HG03571 (cell line): Measurements from ENCODE around the gene CENPV.

Experiments used
- ATAC-seq: cut with Tn5 transposase; IDR thresholded peaks from one replicate; pipeline ENCODE4 v1.9.1; 2021; ENCODE audit not compliant: unreplicated experiment

Gene CENPV

DNA sequence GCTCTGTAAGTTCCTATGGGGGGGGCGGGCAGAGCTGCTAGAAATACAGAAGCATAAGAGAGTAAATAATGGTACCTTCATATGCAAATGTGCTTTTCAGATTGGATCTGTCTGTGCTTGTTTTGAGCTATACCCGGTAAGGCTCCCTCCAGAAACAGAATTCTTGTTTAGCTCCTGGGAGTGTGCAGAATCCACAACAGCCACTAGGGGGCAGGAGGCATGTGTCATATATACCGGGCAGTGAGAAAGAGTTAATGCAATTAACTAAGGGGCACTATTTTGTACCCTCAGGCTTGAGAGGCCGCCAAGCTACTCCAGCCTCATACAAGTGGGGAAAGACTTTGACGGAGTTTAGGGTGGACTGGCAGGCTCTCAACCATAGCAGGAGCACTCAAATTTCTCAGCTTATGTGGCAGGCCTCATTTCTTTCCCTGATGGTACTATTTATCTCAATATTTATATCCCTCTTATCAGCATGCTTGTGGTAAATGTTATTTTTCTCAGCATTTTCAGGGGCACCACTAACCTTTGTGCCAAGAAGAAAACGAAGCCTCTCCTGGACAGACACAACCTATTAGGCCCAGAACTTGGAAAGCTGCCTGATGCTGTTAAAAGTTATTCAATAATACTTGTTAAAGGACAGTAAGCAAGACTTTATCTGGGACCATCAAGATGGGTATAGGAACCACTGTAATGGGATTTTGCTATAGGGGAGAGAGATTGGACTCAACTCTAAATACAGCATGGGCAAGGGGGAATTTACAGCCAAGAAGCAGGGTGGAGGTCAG is 10.7 kb upstream of the CENPV start:
- peak; percentile 78 for ATAC-seq

DNA sequence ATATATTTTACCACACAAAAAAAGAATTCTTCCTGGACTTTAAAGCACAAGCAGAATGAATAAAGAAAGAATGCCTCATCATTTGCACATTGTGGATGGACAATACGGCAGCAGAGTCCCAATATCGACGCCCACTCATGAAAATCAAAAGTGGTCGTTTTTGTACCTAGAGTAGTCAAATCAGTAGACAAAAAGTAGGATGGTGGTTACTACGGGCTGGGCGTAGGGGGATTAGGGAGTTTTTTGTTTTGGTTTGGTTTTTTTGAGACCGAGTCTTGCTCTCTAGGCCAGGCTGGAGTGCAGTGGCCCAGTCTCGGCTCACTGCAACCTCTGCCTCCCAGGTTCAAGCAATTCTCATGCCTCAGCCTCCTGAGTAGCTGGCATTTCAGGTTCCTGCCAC is 8.6 kb upstream of the CENPV start:
- no peak for ATAC-seq

- no peak for ATAC-seq
Observed at GRCh38 chr17:16358394-16358793, 5.1 kb upstream of the CENPV start.

GRCh38 chr17:16354585-16354984 is 1.3 kb upstream of the CENPV start:
- ATAC-seq = no peak

GRCh38 chr17:16352667-16353316 is 477 bp downstream of the CENPV start:
- ATAC-seq = peak; percentile 37

- no peak for ATAC-seq
Observed at GRCh38 chr17:16352303-16352666, 984 bp downstream of the CENPV start.

DNA sequence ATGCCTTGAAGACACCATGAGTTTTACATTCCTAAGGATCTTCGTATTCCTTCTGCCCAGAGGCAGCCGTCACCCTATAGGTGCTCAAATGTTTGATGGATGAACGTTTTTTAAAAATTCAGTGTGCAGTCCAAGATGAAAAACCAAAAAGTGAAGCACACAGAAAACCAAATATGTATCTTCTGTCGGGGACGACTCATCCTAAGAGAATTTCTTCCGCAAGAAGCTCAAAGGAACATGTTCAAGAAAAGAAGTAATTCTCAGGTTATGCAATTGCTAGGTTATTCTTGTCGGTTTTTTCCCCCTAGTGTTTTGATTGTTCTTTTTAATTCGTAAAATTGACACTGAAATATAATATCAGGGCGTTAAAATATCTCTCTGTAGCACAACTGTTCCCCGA is 1.4 kb downstream of the CENPV start:
- no peak for ATAC-seq

GRCh38 chr17:16349431-16349830 is 3.8 kb downstream of the CENPV start:
- no peak for ATAC-seq

GRCh38 chr17:16348586-16348985 is 4.7 kb downstream of the CENPV start:
- no peak for ATAC-seq

DNA sequence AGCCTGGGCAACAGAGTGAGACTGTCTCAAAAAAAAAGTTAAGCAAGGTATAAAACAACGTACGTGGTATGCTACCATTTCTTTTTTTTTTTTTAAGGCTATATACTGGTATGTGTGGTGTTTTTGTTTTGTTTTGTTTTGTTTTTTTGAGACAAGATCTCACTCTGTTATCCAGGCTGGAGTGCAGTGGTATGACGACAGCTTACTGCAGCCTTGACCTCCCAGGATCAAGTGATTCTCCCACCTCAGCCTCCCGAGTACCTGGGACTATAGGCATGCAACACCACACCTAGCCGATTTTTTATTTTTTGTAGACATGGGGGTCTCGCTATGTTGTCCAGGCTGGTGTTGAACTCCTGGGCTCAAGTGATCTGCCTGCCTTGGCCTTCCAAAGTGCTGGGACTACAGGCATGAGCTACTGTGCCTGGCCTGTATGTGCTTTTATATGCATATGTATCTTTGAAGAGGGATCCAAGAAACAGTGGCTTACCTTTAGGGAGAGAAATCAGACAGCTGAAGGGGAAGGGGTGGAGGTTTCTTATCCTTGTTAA is 6.5 kb downstream of the CENPV start:
- no peak for ATAC-seq

GRCh38 chr17:16345565-16345964 is 7.7 kb downstream of the CENPV start:
- no peak for ATAC-seq

DNA sequence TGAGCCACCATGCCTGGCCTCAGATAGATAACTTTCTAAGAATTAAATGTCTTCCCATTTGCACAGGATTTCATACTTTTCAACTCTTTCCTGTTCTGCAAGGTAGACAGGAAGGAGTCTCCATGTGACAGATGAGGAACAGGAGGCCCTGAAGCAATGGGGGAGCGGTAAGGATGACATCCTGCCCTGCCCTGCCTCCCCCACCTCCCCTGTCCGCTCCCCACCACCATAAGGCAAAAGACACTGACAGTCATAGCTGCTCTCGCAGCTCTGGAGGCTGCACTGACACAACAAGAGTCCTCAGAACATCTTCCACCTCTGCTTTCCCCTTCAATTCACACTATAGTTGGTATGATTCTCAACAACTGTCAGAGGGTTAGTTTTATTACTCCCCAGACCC is 9.7 kb downstream of the CENPV start:
- ATAC-seq = no peak

GRCh38 chr17:16342979-16343378 is 10.3 kb downstream of the CENPV start:
- no peak for ATAC-seq

DNA sequence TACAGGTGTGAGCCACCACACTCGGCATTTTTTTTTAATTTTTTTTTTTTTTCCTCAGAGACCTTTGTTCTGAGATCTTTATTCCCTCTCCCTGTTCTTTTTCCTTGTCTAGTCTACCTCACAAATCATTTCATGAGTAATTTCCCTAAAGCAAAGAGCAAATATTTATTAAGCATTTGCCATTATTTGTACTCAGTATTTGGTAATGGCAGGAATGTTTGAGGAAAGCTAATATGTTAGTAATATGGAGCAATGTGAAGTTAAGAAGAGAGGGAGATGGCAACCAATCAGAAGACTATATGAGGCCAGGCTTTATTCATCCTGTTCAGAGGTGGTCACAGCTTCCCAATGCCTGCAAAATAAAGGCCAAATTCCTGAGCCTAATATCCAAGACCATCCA is 13.3 kb downstream of the CENPV start:
- no peak for ATAC-seq

- ATAC-seq = no peak
Observed at GRCh38 chr17:16339402-16339801, 13.9 kb downstream of the CENPV start.

GRCh38 chr17:16338391-16338790 is 14.9 kb downstream of the CENPV start:
- no peak for ATAC-seq

GRCh38 chr17:16329519-16330271 is 23.6 kb downstream of the CENPV start:
- ATAC-seq = no peak

DNA sequence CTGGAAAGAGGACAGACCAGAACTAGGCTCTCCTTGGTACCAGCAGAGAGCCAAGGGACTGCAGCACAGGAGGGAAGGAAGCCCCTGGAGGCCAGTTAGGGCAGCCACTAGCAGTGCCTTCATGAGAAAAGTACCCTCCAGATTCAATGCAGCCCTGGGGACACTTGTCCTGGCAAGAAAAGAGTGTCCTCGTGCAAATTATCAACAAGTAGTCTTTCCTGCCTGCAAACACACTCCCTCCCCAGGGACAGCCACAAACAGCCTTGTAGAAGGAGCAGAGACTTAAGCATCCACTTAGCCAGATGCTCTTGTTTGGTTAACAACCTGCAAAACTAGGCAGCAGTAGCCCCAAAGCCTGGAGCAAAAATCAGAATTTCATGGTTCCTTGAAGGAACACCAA is 24.3 kb downstream of the CENPV start:
- no peak for ATAC-seq

GRCh38 chr17:16327018-16327417 is 26.3 kb downstream of the CENPV start:
- no peak for ATAC-seq

DNA sequence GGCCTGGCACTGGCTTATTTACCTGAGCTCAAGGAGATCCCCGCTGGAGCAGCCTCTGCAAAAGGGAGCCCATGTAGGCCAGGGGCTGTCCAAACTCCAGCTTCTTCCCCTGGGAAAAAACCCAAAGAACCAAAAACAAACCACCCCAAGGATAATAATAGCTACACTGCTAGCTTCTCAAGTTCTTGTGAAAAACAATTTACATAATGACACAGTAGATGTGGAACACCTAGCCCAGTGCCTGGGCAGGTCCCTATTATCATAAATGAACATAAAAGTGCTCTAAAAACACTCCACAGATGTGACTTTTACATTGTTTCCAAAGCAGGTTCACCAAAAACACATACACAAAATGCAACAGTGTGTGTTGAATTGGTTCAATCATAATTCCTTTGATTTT is 27.3 kb downstream of the CENPV start:
- ATAC-seq = no peak

DNA sequence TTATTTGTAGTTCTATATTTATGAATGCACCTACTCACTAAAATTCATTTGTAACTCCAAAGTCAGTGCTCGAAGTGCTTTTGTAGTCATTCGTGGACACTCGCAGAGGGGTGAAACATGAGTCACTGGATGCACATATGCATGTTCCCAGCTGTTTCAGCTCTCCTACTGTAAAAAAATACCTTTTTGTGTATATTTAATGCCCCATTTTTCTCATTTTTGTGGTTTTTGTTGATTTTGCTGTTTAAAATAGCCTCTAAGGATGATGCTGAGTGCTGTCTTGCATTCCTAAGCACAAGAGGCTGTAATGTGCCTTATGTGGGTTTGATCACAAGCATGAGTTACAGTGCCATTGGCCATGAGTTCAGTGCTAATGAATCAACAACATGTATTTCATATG is 30.6 kb downstream of the CENPV start:
- ATAC-seq = no peak

DNA sequence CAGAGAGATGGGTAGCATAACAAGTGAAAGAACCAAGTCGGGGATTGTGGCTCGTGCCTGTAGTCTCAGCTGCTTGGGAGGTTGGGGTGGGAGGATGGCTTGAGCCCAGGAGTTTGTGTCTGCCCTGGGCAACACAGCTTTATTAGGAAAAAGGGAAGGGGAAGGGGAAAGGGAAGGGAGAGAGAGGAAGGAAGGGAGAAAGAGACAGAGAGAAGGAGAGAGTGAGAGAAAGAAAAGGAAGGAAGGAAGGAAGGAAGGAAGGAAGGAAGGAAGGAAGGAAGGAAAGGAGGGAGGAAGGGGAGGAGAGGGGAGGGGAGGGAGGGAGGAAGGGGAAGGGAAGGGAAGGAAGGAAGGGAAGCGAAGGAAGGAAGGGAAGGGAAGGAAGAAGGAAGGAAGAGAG is 33.3 kb downstream of the CENPV start:
- no peak for ATAC-seq
